SK-N-SH treated with all-trans-retinoic acid at 6 μM for 48 hours (cell line): ENCODE data around the gene TTC33.

ENCODE experiments used
- ATAC-seq: fragments of 200-7000 bp; cut with Tn5 transposase; 3 replicates; pipeline ENCODE4 v1.9.1; 2020; ENCODE audit warnings: mild to moderate bottlenecking, moderate library complexity
- ARNTL ChIP-seq: fragments of 450-650 bp; formaldehyde crosslinking; IDR thresholded peaks from 2 replicates; pipeline ENCODE4 v1.5.0; 2020; ENCODE audit warnings: low read depth, mild to moderate bottlenecking, moderate library complexity, borderline replicate concordance
- BACH2 ChIP-seq: fragments of 250-450 bp; sonication (Bioruptor Pico); IDR thresholded peaks from 2 replicates; pipeline ENCODE4 v1.9.0; 2021; ENCODE audit warnings: mild to moderate bottlenecking, borderline replicate concordance
- CSDC2 ChIP-seq: fragments of 250-450 bp; sonication (Bioruptor Pico); IDR thresholded peaks from 2 replicates; pipeline ENCODE4 v1.5.0; 2020; ENCODE audit warnings: mild to moderate bottlenecking, moderate library complexity
- CSRNP3 ChIP-seq: fragments of 250-450 bp; sonication (Bioruptor Pico); IDR thresholded peaks from 2 replicates; pipeline ENCODE4 v1.5.1; 2021; ENCODE audit warnings: mild to moderate bottlenecking, moderate library complexity
- GLIS3 ChIP-seq: fragments of 250-450 bp; sonication (Bioruptor Pico); IDR thresholded peaks from 2 replicates; pipeline ENCODE4 v1.5.0; 2020; ENCODE audit warnings: mild to moderate bottlenecking, moderate library complexity
- ISL1 ChIP-seq: fragments of 250-450 bp; sonication (Bioruptor Pico); IDR thresholded peaks from 2 replicates; pipeline ENCODE4 v2.1.2; 2022; ENCODE audit warnings: mild to moderate bottlenecking, moderate library complexity
- OSR1 ChIP-seq: fragments of 250-450 bp; sonication (Bioruptor Pico); IDR thresholded peaks from 2 replicates; pipeline ENCODE4 v1.8.0; 2022; ENCODE audit warnings: moderate library complexity, mild to moderate bottlenecking, inconsistent platforms
- PATZ1 ChIP-seq: fragments of 250-450 bp; sonication (Bioruptor Pico); IDR thresholded peaks from 2 replicates; pipeline ENCODE4 v1.8.0; 2020; ENCODE audit warnings: mild to moderate bottlenecking, moderate library complexity, borderline replicate concordance
- POU6F1 ChIP-seq: fragments of 250-450 bp; sonication (Bioruptor Pico); IDR thresholded peaks from 2 replicates; pipeline ENCODE4 v1.8.0; 2021; ENCODE audit warnings: low read depth, mild to moderate bottlenecking, moderate library complexity, borderline replicate concordance
- RARB ChIP-seq: fragments of 250-450 bp; sonication (Bioruptor Pico); IDR thresholded peaks from 2 replicates; pipeline ENCODE4 v1.8.0; 2021; ENCODE audit warnings: mild to moderate bottlenecking, moderate library complexity
- SNAI2 ChIP-seq: fragments of 250-450 bp; sonication (Bioruptor Pico); IDR thresholded peaks from 2 replicates; pipeline ENCODE4 v1.5.0; 2020; ENCODE audit warnings: mild to moderate bottlenecking, moderate library complexity
- TCF4 ChIP-seq: fragments of 250-450 bp; sonication (Bioruptor Pico); IDR thresholded peaks from 2 replicates; pipeline ENCODE4 v1.8.0; 2021; ENCODE audit warnings: mild to moderate bottlenecking, moderate library complexity, borderline replicate concordance
- TOX ChIP-seq: fragments of 250-450 bp; sonication (Bioruptor Pico); IDR thresholded peaks from 2 replicates; pipeline ENCODE4 v1.8.0; 2021; ENCODE audit warnings: mild to moderate bottlenecking, moderate library complexity, borderline replicate concordance
- TSHZ2 ChIP-seq: fragments of 250-450 bp; sonication (Bioruptor Pico); IDR thresholded peaks from 2 replicates; pipeline ENCODE4 v1.5.0; 2020; ENCODE audit warnings: mild to moderate bottlenecking, moderate library complexity
- ZC3H10 ChIP-seq: fragments of 250-450 bp; sonication (Bioruptor Pico); IDR thresholded peaks from 2 replicates; pipeline ENCODE4 v1.5.1; 2021; ENCODE audit warnings: mild to moderate bottlenecking, moderate library complexity
- ZFP3 ChIP-seq: fragments of 250-450 bp; sonication (Bioruptor Pico); IDR thresholded peaks from 2 replicates; pipeline ENCODE4 v1.5.0; 2020; ENCODE audit warnings: mild to moderate bottlenecking, moderate library complexity
- ZFP30 ChIP-seq: fragments of 450-650 bp; formaldehyde crosslinking; IDR thresholded peaks from 2 replicates; pipeline ENCODE4 v1.5.0; 2022; ENCODE audit warnings: mild to moderate bottlenecking, moderate library complexity
- ZNF565 ChIP-seq: fragments of 450-650 bp; formaldehyde crosslinking; conservative IDR thresholded peaks from 2 replicates; pipeline ENCODE4 v1.5.0; 2020; ENCODE audit warnings: low read depth, mild to moderate bottlenecking, moderate library complexity
- ZNF70 ChIP-seq: fragments of 450-650 bp; formaldehyde crosslinking; IDR thresholded peaks from 2 replicates; pipeline ENCODE4 v1.5.0; 2020; ENCODE audit warnings: mild to moderate bottlenecking, moderate library complexity
- ZNF8 ChIP-seq: fragments of 450-650 bp; formaldehyde crosslinking; IDR thresholded peaks from 2 replicates; pipeline ENCODE4 v1.5.0; 2020; ENCODE audit warnings: mild to moderate bottlenecking, moderate library complexity

TTC33 gene

GRCh38 chr5:40618926-40619325 lies 136.8 kb downstream of the TTC33 start (continued):
- TF ChIP-seq TCF4 (CRISPR knock-in tag), result no peak

GRCh38 chr5:40616781-40617180 lies 139.0 kb downstream of the TTC33 start:
- no peak for ATAC-seq
- no peak for TF ChIP-seq ZC3H10 (CRISPR knock-in tag)
- no peak for TF ChIP-seq OSR1 (CRISPR knock-in tag)
- TF ChIP-seq BACH2 (CRISPR knock-in tag), result no peak
- no peak for TF ChIP-seq GLIS3 (CRISPR knock-in tag)
- no peak for TF ChIP-seq ARNTL (CRISPR knock-in tag)

GRCh38 chr5:40615586-40616170 lies 140.1 kb downstream of the TTC33 start:
- no peak for TF ChIP-seq TCF4 (CRISPR knock-in tag)
- TF ChIP-seq BACH2 (CRISPR knock-in tag), result no peak
- no peak for TF ChIP-seq ZC3H10 (CRISPR knock-in tag)
- no peak for TF ChIP-seq ZFP30
- no peak for TF ChIP-seq TSHZ2
- no peak for TF ChIP-seq TOX (CRISPR knock-in tag)
- TF ChIP-seq ZNF8 (CRISPR knock-in tag), result no peak
- TF ChIP-seq CSRNP3, result no peak
- no peak for TF ChIP-seq POU6F1 (CRISPR knock-in tag)
- no peak for TF ChIP-seq ZNF565
- no peak for TF ChIP-seq GLIS3 (CRISPR knock-in tag)
- no peak for TF ChIP-seq PATZ1 (CRISPR knock-in tag)
- TF ChIP-seq ZFP3 (CRISPR knock-in tag), result no peak
- TF ChIP-seq SNAI2 (CRISPR knock-in tag), result no peak
- TF ChIP-seq OSR1 (CRISPR knock-in tag), result no peak
- TF ChIP-seq RARB (CRISPR knock-in tag), result no peak
- TF ChIP-seq ZNF70 (CRISPR knock-in tag), result no peak
- no peak for TF ChIP-seq CSDC2
- TF ChIP-seq ARNTL (CRISPR knock-in tag), result no peak
- no peak for ATAC-seq

GRCh38 chr5:40614923-40615585 lies 140.7 kb downstream of the TTC33 start:
- TF ChIP-seq ISL1 (CRISPR knock-in tag), result no peak
- no peak for TF ChIP-seq CSRNP3
- no peak for TF ChIP-seq CSDC2
- no peak for TF ChIP-seq ZNF8 (CRISPR knock-in tag)
- no peak for TF ChIP-seq ZC3H10 (CRISPR knock-in tag)
- TF ChIP-seq OSR1 (CRISPR knock-in tag), result no peak
- no peak for TF ChIP-seq ZFP30
- TF ChIP-seq ZNF70 (CRISPR knock-in tag), result no peak
- no peak for TF ChIP-seq SNAI2 (CRISPR knock-in tag)
- TF ChIP-seq TOX (CRISPR knock-in tag), result no peak
- no peak for TF ChIP-seq TSHZ2
- TF ChIP-seq, all 23 proteins: peak for 0
- no peak for ATAC-seq
